ENCODE measurements around the gene KLK7. TPM values are rescaled to one million over a fixed set of nuclear protein-coding genes. Genes with fewer than 3 reads are reported as not detected.

The KLK7 gene
- total RNA-seq, 1 donor from 2014 or later: not detected

GRCh38 chr19:50957587-50957986, 26.1 kb downstream of the KLK7 start:
- Mint-ChIP-seq H3K36me3 (ENCODE audit: unreplicated experiment) (peaks cover 13% of the 10 kb centered on the region), H3K4me1 (ENCODE audit: low read depth, unreplicated experiment) (no peaks in the 10 kb centered on the region), H3K4me3 (ENCODE audit: unreplicated experiment) (no peak overlapping the region), H3K9me3 (ENCODE audit: unreplicated experiment) (peaks cover 10% of the 10 kb centered on the region), H3K27ac (ENCODE audit: unreplicated experiment) (no peak overlapping the region), H3K27me3 (ENCODE audit: unreplicated experiment) (peaks cover 18% of the 10 kb centered on the region)
- TF ChIP-seq, protein P1, sequence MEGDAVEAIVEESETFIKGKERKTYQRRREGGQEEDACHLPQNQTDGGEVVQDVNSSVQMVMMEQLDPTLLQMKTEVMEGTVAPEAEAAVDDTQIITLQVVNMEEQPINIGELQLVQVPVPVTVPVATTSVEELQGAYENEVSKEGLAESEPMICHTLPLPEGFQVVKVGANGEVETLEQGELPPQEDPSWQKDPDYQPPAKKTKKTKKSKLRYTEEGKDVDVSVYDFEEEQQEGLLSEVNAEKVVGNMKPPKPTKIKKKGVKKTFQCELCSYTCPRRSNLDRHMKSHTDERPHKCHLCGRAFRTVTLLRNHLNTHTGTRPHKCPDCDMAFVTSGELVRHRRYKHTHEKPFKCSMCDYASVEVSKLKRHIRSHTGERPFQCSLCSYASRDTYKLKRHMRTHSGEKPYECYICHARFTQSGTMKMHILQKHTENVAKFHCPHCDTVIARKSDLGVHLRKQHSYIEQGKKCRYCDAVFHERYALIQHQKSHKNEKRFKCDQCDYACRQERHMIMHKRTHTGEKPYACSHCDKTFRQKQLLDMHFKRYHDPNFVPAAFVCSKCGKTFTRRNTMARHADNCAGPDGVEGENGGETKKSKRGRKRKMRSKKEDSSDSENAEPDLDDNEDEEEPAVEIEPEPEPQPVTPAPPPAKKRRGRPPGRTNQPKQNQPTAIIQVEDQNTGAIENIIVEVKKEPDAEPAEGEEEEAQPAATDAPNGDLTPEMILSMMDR (IDR thresholded peaks at IDR 0.05; ENCODE audit: partially characterized antibody, unreplicated experiment): no peak
- no peak for DNase-seq

DNA sequence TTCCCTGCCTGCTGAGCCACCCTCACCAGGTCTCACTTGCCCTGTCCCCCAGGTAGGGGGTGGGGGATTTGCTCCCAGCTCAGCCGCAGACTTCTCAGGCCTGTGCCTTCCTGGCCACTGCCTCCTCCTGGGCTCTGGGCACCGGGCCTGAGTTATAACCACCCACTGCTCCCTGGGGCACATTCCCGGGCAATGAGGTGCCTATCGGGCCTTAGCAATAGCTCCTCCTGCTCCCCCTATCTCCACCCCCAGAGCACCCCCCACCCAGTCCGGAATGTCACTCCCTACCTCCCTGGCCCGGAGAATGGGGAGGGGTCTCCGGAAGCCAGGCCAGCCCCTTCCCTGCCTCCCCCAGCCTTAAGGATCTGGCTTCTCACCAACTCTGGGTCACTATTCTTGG, 30.8 kb downstream of the KLK7 start, which contains the start of gene KLK5:
KLK5 (minus strand) TSS at position 129 of the 400 bp plus-strand sequence. CDS start 381 bp downstream, outside the sequence.
- TF ChIP-seq, protein P1 (IDR thresholded peaks at IDR 0.05; ENCODE audit: partially characterized antibody, unreplicated experiment): no peak
- H3K4me3 Mint-ChIP-seq (ENCODE audit: unreplicated experiment): no peak within 1 kb of the TSS
- DNase-seq: no peak
- H3K27me3 Mint-ChIP-seq (ENCODE audit: unreplicated experiment): peaks cover 5% of the 10 kb centered on the region
- no peaks in the 10 kb centered on the region for H3K4me1 Mint-ChIP-seq (ENCODE audit: low read depth, unreplicated experiment)
- peak within 1 kb of the TSS; percentile 5 for H3K27ac Mint-ChIP-seq (ENCODE audit: unreplicated experiment)
- H3K9me3 Mint-ChIP-seq (ENCODE audit: unreplicated experiment): peaks cover 4% of the 10 kb centered on the region
- peaks cover 4% of the 10 kb centered on the region for H3K36me3 Mint-ChIP-seq (ENCODE audit: unreplicated experiment)

GRCh38 chr19:50949861-50950260, 33.9 kb downstream of the KLK7 start:
- Mint-ChIP-seq H3K4me3 (ENCODE audit: unreplicated experiment) (no peak overlapping the region), H3K4me1 (ENCODE audit: low read depth, unreplicated experiment) (no peaks in the 10 kb centered on the region), H3K27me3 (ENCODE audit: unreplicated experiment) (peaks cover 8% of the 10 kb centered on the region), H3K27ac (ENCODE audit: unreplicated experiment) (no peak overlapping the region), H3K9me3 (ENCODE audit: unreplicated experiment) (peaks cover 4% of the 10 kb centered on the region), H3K36me3 (ENCODE audit: unreplicated experiment) (peaks cover 4% of the 10 kb centered on the region)
- TF ChIP-seq, protein P1 (IDR thresholded peaks at IDR 0.05; ENCODE audit: partially characterized antibody, unreplicated experiment): no peak
- DNase-seq: no peak

GRCh38 chr19:50947123-50947522, 36.6 kb downstream of the KLK7 start:
- Mint-ChIP-seq H3K9me3 (ENCODE audit: unreplicated experiment) (peaks cover under 1% of the 10 kb centered on the region), H3K4me1 (ENCODE audit: low read depth, unreplicated experiment) (no peaks in the 10 kb centered on the region), H3K36me3 (ENCODE audit: unreplicated experiment) (no peaks in the 10 kb centered on the region), H3K4me3 (ENCODE audit: unreplicated experiment) (no peak overlapping the region), H3K27ac (ENCODE audit: unreplicated experiment) (no peak overlapping the region), H3K27me3 (ENCODE audit: unreplicated experiment) (peaks cover 3% of the 10 kb centered on the region)
- TF ChIP-seq, protein P1 (IDR thresholded peaks at IDR 0.05; ENCODE audit: partially characterized antibody, unreplicated experiment): no peak
- DNase-seq: no peak

DNA sequence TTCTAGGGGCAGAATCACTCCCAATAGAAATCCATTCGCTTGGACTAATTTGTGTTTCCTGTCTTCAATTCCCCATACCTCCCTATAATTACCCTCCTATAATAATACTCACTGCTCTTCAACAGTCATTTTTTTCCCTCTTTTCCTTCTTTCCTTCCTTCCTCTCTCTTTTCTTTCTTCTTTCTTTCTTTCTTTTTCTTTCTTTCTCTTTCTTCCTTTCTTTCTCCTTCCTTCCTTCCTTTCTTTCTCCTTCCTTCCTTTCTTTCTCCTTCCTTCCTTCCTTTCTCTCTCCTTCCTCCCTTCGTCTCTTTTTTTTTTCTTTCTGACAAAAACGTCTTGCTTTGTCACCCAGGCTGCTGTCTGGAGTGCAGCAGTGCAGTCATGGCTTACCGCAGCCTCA, 38.9 kb downstream of the KLK7 start:
- no peak for DNase-seq
- Mint-ChIP-seq H3K36me3 (ENCODE audit: unreplicated experiment) (no peaks in the 10 kb centered on the region), H3K9me3 (ENCODE audit: unreplicated experiment) (peaks cover 3% of the 10 kb centered on the region), H3K27me3 (ENCODE audit: unreplicated experiment) (peaks cover 6% of the 10 kb centered on the region), H3K4me1 (ENCODE audit: low read depth, unreplicated experiment) (no peaks in the 10 kb centered on the region), H3K27ac (ENCODE audit: unreplicated experiment) (no peak overlapping the region), H3K4me3 (ENCODE audit: unreplicated experiment) (no peak overlapping the region)
- TF ChIP-seq, protein P1 (IDR thresholded peaks at IDR 0.05; ENCODE audit: partially characterized antibody, unreplicated experiment): no peak

Data from glutamatergic neuron (in vitro differentiated cells).